OCI-M2 (cell line): ENCODE data around the gene HEATR3.

Source experiments
- DNase-seq: peaks from one replicate; lab custom pipeline; 2025; ENCODE audit not compliant: unreplicated experiment; lab: John Stamatoyannopoulos, UW

HEATR3 gene

GRCh38 chr16:50065624-50066481 is at the start of gene HEATR3:
HEATR3 (plus strand) TSS chr16:50065970; CDS start chr16:50066132, 162 bp downstream.
- no peak for DNase-seq

GRCh38 chr16:50017553-50017952 is 48.2 kb upstream of the HEATR3 start:
- no peak for DNase-seq

- no peak for DNase-seq
Measured at GRCh38 chr16:50021544-50021943, 44.2 kb upstream of the HEATR3 start.

- DNase-seq: no peak
Measured at GRCh38 chr16:50023641-50024040, 42.1 kb upstream of the HEATR3 start.

- no peak for DNase-seq
Measured at GRCh38 chr16:50024207-50024606, 41.6 kb upstream of the HEATR3 start.

- DNase-seq: peak; percentile 92
Measured at GRCh38 chr16:50024684-50025536, 40.9 kb upstream of the HEATR3 start, which contains the start of gene CNEP1R1. CNEP1R1 (plus strand) TSS chr16:50025225; CDS start chr16:50025316, 91 bp downstream.

GRCh38 chr16:50025537-50025931 is 40.2 kb upstream of the HEATR3 start:
- DNase-seq: no peak

- no peak for DNase-seq
Measured at GRCh38 chr16:50027829-50028228, 37.9 kb upstream of the HEATR3 start.

- DNase-seq: no peak
Measured at GRCh38 chr16:50035468-50035992, 30.2 kb upstream of the HEATR3 start.

GRCh38 chr16:50036426-50036825 is 29.3 kb upstream of the HEATR3 start:
- no peak for DNase-seq

- DNase-seq: no peak
Measured at GRCh38 chr16:50037662-50038220, 28.0 kb upstream of the HEATR3 start.

- no peak for DNase-seq
Measured at GRCh38 chr16:50038286-50038685, 27.5 kb upstream of the HEATR3 start.

GRCh38 chr16:50038756-50039529 is 26.8 kb upstream of the HEATR3 start:
- DNase-seq: no peak

GRCh38 chr16:50040018-50040417 is 25.8 kb upstream of the HEATR3 start:
- no peak for DNase-seq

GRCh38 chr16:50040710-50041109 is 25.1 kb upstream of the HEATR3 start:
- no peak for DNase-seq

GRCh38 chr16:50043358-50043757 is 22.4 kb upstream of the HEATR3 start:
- no peak for DNase-seq

- no peak for DNase-seq
Measured at GRCh38 chr16:50045412-50045811, 20.4 kb upstream of the HEATR3 start.

- no peak for DNase-seq
Measured at GRCh38 chr16:50046853-50047252, 18.9 kb upstream of the HEATR3 start.

- DNase-seq: no peak
Measured at GRCh38 chr16:50047864-50048263, 17.9 kb upstream of the HEATR3 start.

GRCh38 chr16:50050802-50051201 is 15.0 kb upstream of the HEATR3 start:
- DNase-seq: no peak

GRCh38 chr16:50056226-50056625 is 9.5 kb upstream of the HEATR3 start:
- DNase-seq: no peak
